ENCODE data around the gene RALGPS2.

GRCh38 chr1:178806665-178807300 lies 81.7 kb downstream of the RALGPS2 start:
- TF ChIP-seq CTCF (IDR thresholded peaks at IDR 0.05; ENCODE audit: low read depth, low read length): no peak
- no peak for TF ChIP-seq POLR2A (IDR thresholded peaks at IDR 0.05; ENCODE audit: extremely low read depth, insufficient read length)
- no peak for TF ChIP-seq MAX (IDR thresholded peaks at IDR 0.05; ENCODE audit: low read depth, low read length)
- no peak for TF ChIP-seq MYC (IDR thresholded peaks at IDR 0.05; ENCODE audit: low read depth, low read length)

Measured in NB4 (cell line).